SK-N-SH (cell line): ENCODE results near the gene DNAJA3.

Source experiments
- CTCF ChIP-seq: fragments of 200-600 bp; sonication (generic); IDR thresholded peaks from 2 replicates; pipeline ENCODE4 v1.6.1; 2017; ENCODE audit warnings: antibody characterized with exemption, mild to moderate bottlenecking, moderate library complexity
- EP300 ChIP-seq, 2 experiments: IDR thresholded peaks; 2 replicates each; pipeline versions ENCODE4 v1.4.0 to v1.6.1; 2012; ENCODE audit warnings: borderline replicate concordance in 1 of 2, low read depth in 1 of 2, low read length in 1 of 2
- RCOR1 ChIP-seq: fragments of 150-350 bp; IDR thresholded peaks from 2 replicates; pipeline ENCODE4 v1.6.1; 2017; ENCODE audit warnings: antibody characterized with exemption, low read length
- RFX5 ChIP-seq: IDR thresholded peaks from 2 replicates; pipeline ENCODE4 v1.6.1; 2012; ENCODE audit warnings: mild to moderate bottlenecking, improper control_type of control experiment, low read length
- RXRA ChIP-seq: IDR thresholded peaks from 2 replicates; pipeline ENCODE4 v1.4.0; 2012; ENCODE audit warnings: low read depth, mild to moderate bottlenecking, borderline replicate concordance
- YY1 ChIP-seq: IDR thresholded peaks from 2 replicates; pipeline ENCODE4 v1.4.0; 2012; ENCODE audit warnings: low read depth, mild to moderate bottlenecking

- no peak for TF ChIP-seq RCOR1
- TF ChIP-seq RXRA = no peak
- TF ChIP-seq YY1 = no peak
- TF ChIP-seq CTCF = no peak
- no peak for TF ChIP-seq RFX5
- no peak for TF ChIP-seq EP300 (IDR thresholded peaks at IDR 0.05; ENCODE audit: borderline replicate concordance in 1 of 2, low read depth in 1 of 2, low read length in 1 of 2)
Observed at GRCh38 chr16:4487955-4488498, 62.4 kb downstream of the DNAJA3 start.
